ENCODE results near the gene MYL9.
A peak's percentile ranks its signal among the peaks of the same experiment; 100 is the strongest.
"Not testable (repeated sequence)": the region's sequence is repeated elsewhere in the genome, so short reads cannot be mapped to it uniquely, and the experiment has no call there.

Gene MYL9

GRCh38 chr20:36555248-36555647, 13.9 kb downstream of the MYL9 start:
- no peaks in the 10 kb centered on the region for H3K36me3 ChIP-seq (ENCODE audit: control insufficient read depth, insufficient read depth, low read length)
- H3K27me3 ChIP-seq (ENCODE audit: control insufficient read depth, insufficient read depth, low read length): no peaks in the 10 kb centered on the region
- H3K27ac ChIP-seq (ENCODE audit: low read depth, low read length): no peak overlapping the region
- no peaks in the 10 kb centered on the region for H3K9me3 ChIP-seq (ENCODE audit: control insufficient read depth, insufficient read depth, low read length)
- H3K4me3 ChIP-seq (ENCODE audit: low read depth, low read length): no peak overlapping the region
- peaks cover 3% of the 10 kb centered on the region; the same call in 1 of the 2 replicates for H3K4me1 ChIP-seq (ENCODE audit: control insufficient read depth, insufficient read depth, low read length)
- H3K9ac ChIP-seq (ENCODE audit: low read depth, low read length): no peak overlapping the region

GRCh38 chr20:36562724-36563123, 21.4 kb downstream of the MYL9 start:
- H3K4me1 ChIP-seq (ENCODE audit: control insufficient read depth, insufficient read depth, low read length): peaks cover 18% of the 10 kb centered on the region
- no peaks in the 10 kb centered on the region for H3K27me3 ChIP-seq (ENCODE audit: control insufficient read depth, insufficient read depth, low read length)
- H3K4me3 ChIP-seq (ENCODE audit: low read depth, low read length): no peak overlapping the region
- no peaks in the 10 kb centered on the region for H3K36me3 ChIP-seq (ENCODE audit: control insufficient read depth, insufficient read depth, low read length)
- H3K9ac ChIP-seq (ENCODE audit: low read depth, low read length): no peak overlapping the region
- H3K9me3 ChIP-seq (ENCODE audit: control insufficient read depth, insufficient read depth, low read length): no peaks in the 10 kb centered on the region
- H3K27ac ChIP-seq (ENCODE audit: low read depth, low read length): peak overlapping the region; percentile 43

- Histone ChIP-seq H3K27ac (ENCODE audit: low read depth, low read length) (peak overlapping the region; percentile 43), H3K27me3 (ENCODE audit: control insufficient read depth, insufficient read depth, low read length) (no peaks in the 10 kb centered on the region), H3K9ac (ENCODE audit: low read depth, low read length) (no peak overlapping the region), H3K36me3 (ENCODE audit: control insufficient read depth, insufficient read depth, low read length) (no peaks in the 10 kb centered on the region), H3K4me3 (ENCODE audit: low read depth, low read length) (no peak overlapping the region), H3K9me3 (ENCODE audit: control insufficient read depth, insufficient read depth, low read length) (no peaks in the 10 kb centered on the region), H3K4me1 (ENCODE audit: control insufficient read depth, insufficient read depth, low read length) (peaks cover 18% of the 10 kb centered on the region)
Observed at GRCh38 chr20:36563374-36563773, 22.1 kb downstream of the MYL9 start.

GRCh38 chr20:36564078-36564725, 22.9 kb downstream of the MYL9 start:
- not testable (repeated sequence) for H3K9me3 ChIP-seq (ENCODE audit: control insufficient read depth, insufficient read depth, low read length); H3K9ac ChIP-seq (ENCODE audit: low read depth, low read length); H3K27ac ChIP-seq (ENCODE audit: low read depth, low read length); H3K36me3 ChIP-seq (ENCODE audit: control insufficient read depth, insufficient read depth, low read length); H3K27me3 ChIP-seq (ENCODE audit: control insufficient read depth, insufficient read depth, low read length); H3K4me3 ChIP-seq (ENCODE audit: low read depth, low read length)
- peaks cover 18% of the 10 kb centered on the region for H3K4me1 ChIP-seq (ENCODE audit: control insufficient read depth, insufficient read depth, low read length)

- H3K27me3 ChIP-seq (ENCODE audit: control insufficient read depth, insufficient read depth, low read length); H3K4me3 ChIP-seq (ENCODE audit: low read depth, low read length); H3K9ac ChIP-seq (ENCODE audit: low read depth, low read length); H3K27ac ChIP-seq (ENCODE audit: low read depth, low read length); H3K36me3 ChIP-seq (ENCODE audit: control insufficient read depth, insufficient read depth, low read length); H3K9me3 ChIP-seq (ENCODE audit: control insufficient read depth, insufficient read depth, low read length): not testable (repeated sequence)
- H3K4me1 ChIP-seq (ENCODE audit: control insufficient read depth, insufficient read depth, low read length): peaks cover 22% of the 10 kb centered on the region
Observed at GRCh38 chr20:36564726-36565121, 23.4 kb downstream of the MYL9 start.

GRCh38 chr20:36565520-36565919, 24.2 kb downstream of the MYL9 start:
- no peak overlapping the region for H3K27ac ChIP-seq (ENCODE audit: low read depth, low read length)
- no peak overlapping the region for H3K4me3 ChIP-seq (ENCODE audit: low read depth, low read length)
- H3K36me3 ChIP-seq (ENCODE audit: control insufficient read depth, insufficient read depth, low read length): no peaks in the 10 kb centered on the region
- H3K27me3 ChIP-seq (ENCODE audit: control insufficient read depth, insufficient read depth, low read length): no peaks in the 10 kb centered on the region
- H3K9ac ChIP-seq (ENCODE audit: low read depth, low read length): no peak overlapping the region
- peaks cover 23% of the 10 kb centered on the region for H3K4me1 ChIP-seq (ENCODE audit: control insufficient read depth, insufficient read depth, low read length)
- no peaks in the 10 kb centered on the region for H3K9me3 ChIP-seq (ENCODE audit: control insufficient read depth, insufficient read depth, low read length)

GRCh38 chr20:36569847-36570429, 28.6 kb downstream of the MYL9 start:
- H3K27ac ChIP-seq (ENCODE audit: low read depth, low read length): no peak overlapping the region
- no peaks in the 10 kb centered on the region for H3K27me3 ChIP-seq (ENCODE audit: control insufficient read depth, insufficient read depth, low read length)
- H3K9ac ChIP-seq (ENCODE audit: low read depth, low read length): no peak overlapping the region
- H3K4me1 ChIP-seq (ENCODE audit: control insufficient read depth, insufficient read depth, low read length): peaks cover 30% of the 10 kb centered on the region
- H3K36me3 ChIP-seq (ENCODE audit: control insufficient read depth, insufficient read depth, low read length): no peaks in the 10 kb centered on the region
- no peaks in the 10 kb centered on the region for H3K9me3 ChIP-seq (ENCODE audit: control insufficient read depth, insufficient read depth, low read length)
- no peak overlapping the region for H3K4me3 ChIP-seq (ENCODE audit: low read depth, low read length)

- peaks cover 41% of the 10 kb centered on the region for H3K4me1 ChIP-seq (ENCODE audit: control insufficient read depth, insufficient read depth, low read length)
- H3K9ac ChIP-seq (ENCODE audit: low read depth, low read length): peak overlapping the region; percentile 40; the same call in 1 of the 2 replicates
- peak overlapping the region; percentile 97 for H3K27ac ChIP-seq (ENCODE audit: low read depth, low read length)
Observed at GRCh38 chr20:36571564-36572504, 30.5 kb downstream of the MYL9 start.

GRCh38 chr20:36572701-36573102, 31.4 kb downstream of the MYL9 start:
- H3K4me1 ChIP-seq (ENCODE audit: control insufficient read depth, insufficient read depth, low read length): peaks cover 41% of the 10 kb centered on the region
- H3K9me3 ChIP-seq (ENCODE audit: control insufficient read depth, insufficient read depth, low read length): no peaks in the 10 kb centered on the region
- peak overlapping the region; percentile 68 for H3K4me3 ChIP-seq (ENCODE audit: low read depth, low read length)
- peak overlapping the region; percentile 75 for H3K9ac ChIP-seq (ENCODE audit: low read depth, low read length)
- H3K27me3 ChIP-seq (ENCODE audit: control insufficient read depth, insufficient read depth, low read length): no peaks in the 10 kb centered on the region
- H3K27ac ChIP-seq (ENCODE audit: low read depth, low read length): peak overlapping the region; percentile 97
- peaks cover 3% of the 10 kb centered on the region; the same call in 1 of the 2 replicates for H3K36me3 ChIP-seq (ENCODE audit: control insufficient read depth, insufficient read depth, low read length)

More at GRCh38 chr20:36571564-36572504, 30.5 kb downstream of the MYL9 start:
- H3K9me3 ChIP-seq (ENCODE audit: control insufficient read depth, insufficient read depth, low read length): no peaks in the 10 kb centered on the region
- H3K27me3 ChIP-seq (ENCODE audit: control insufficient read depth, insufficient read depth, low read length): no peaks in the 10 kb centered on the region
- peaks cover 3% of the 10 kb centered on the region; the same call in 1 of the 2 replicates for H3K36me3 ChIP-seq (ENCODE audit: control insufficient read depth, insufficient read depth, low read length)
- H3K4me3 ChIP-seq (ENCODE audit: low read depth, low read length): peak overlapping the region; percentile 68

GRCh38 chr20:36573103-36573797, 31.9 kb downstream of the MYL9 start, which contains the start of gene TGIF2:
TSS of gene TGIF2 (plus strand) at chr20:36573597. CDS start at chr20:36578775, 5,178 bp downstream.
- H3K4me1 ChIP-seq (ENCODE audit: control insufficient read depth, insufficient read depth, low read length): peaks cover 41% of the 10 kb centered on the region
- H3K4me3 ChIP-seq (ENCODE audit: low read depth, low read length): peak within 1 kb of the TSS; percentile 87
- peak within 1 kb of the TSS; percentile 97 for H3K27ac ChIP-seq (ENCODE audit: low read depth, low read length)
- peaks cover 6% of the 10 kb centered on the region for H3K36me3 ChIP-seq (ENCODE audit: control insufficient read depth, insufficient read depth, low read length)
- H3K9ac ChIP-seq (ENCODE audit: low read depth, low read length): peak within 1 kb of the TSS; percentile 95
- no peaks in the 10 kb centered on the region for H3K9me3 ChIP-seq (ENCODE audit: control insufficient read depth, insufficient read depth, low read length)
- H3K27me3 ChIP-seq (ENCODE audit: control insufficient read depth, insufficient read depth, low read length): no peaks in the 10 kb centered on the region

Data from HUES48 (cell line).